Stimulated activated CD8-positive, alpha-beta memory T cell treated with anti-CD3 and anti-CD28 coated beads, Interleukin-4, amount 100 ng/mL, for 24 hours (primary cell): ENCODE data around the gene LRRC8D.
"Not testable (repeated sequence)": the region's sequence is repeated elsewhere in the genome, so short reads cannot be mapped to it uniquely, and the experiment has no call there.

ENCODE experiments used
- DNase-seq: peaks from one replicate; pipeline ENCODE4 v3.0.0-alpha.2; 2020; ENCODE audit warnings: low read depth

The LRRC8D gene

GRCh38 chr1:89962024-89962741 is 141.4 kb downstream of the LRRC8D start:
- no peak for DNase-seq

GRCh38 chr1:89962742-89963075 is 141.9 kb downstream of the LRRC8D start:
- no peak for DNase-seq

GRCh38 chr1:89965193-89965768 is 144.4 kb downstream of the LRRC8D start:
- DNase-seq, result no peak

GRCh38 chr1:89966656-89967055 is 145.8 kb downstream of the LRRC8D start:
- DNase-seq, result no peak

GRCh38 chr1:89971600-89971999 is 150.8 kb downstream of the LRRC8D start:
- no peak for DNase-seq

GRCh38 chr1:89972024-89972423 is 151.2 kb downstream of the LRRC8D start:
- DNase-seq, result no peak

GRCh38 chr1:89973471-89974127 is 152.8 kb downstream of the LRRC8D start:
- no peak for DNase-seq

GRCh38 chr1:89974256-89974655 is 153.4 kb downstream of the LRRC8D start:
- DNase-seq, result no peak

GRCh38 chr1:89974696-89975470 is 154.1 kb downstream of the LRRC8D start:
- DNase-seq, result no peak

GRCh38 chr1:89975540-89976125 is 154.8 kb downstream of the LRRC8D start:
- no peak for DNase-seq

- no peak for DNase-seq
Measured at GRCh38 chr1:89978755-89979154, 157.9 kb downstream of the LRRC8D start.

- no peak for DNase-seq
Measured at GRCh38 chr1:89980605-89981004, 159.8 kb downstream of the LRRC8D start.

- not testable (repeated sequence) for DNase-seq
Measured at GRCh38 chr1:89982846-89983245, 162.0 kb downstream of the LRRC8D start.

GRCh38 chr1:89984564-89985116 is 163.8 kb downstream of the LRRC8D start:
- DNase-seq, result not testable (repeated sequence)

GRCh38 chr1:89986020-89986419 is 165.2 kb downstream of the LRRC8D start:
- no peak for DNase-seq
